CD14-positive monocyte (primary cell): ENCODE results near the gene LHPP. TPM values are rescaled to one million over a fixed set of nuclear protein-coding genes. Genes with fewer than 3 reads are reported as not detected.

Experiments used
- DNase-seq, 3 donors: peaks; one replicate each; pipeline ENCODE4 v3.0.0-alpha.2; 2011 to 2022
- H2AFZ ChIP-seq: 2 replicates; pipeline ENCODE4 v1.6.0; 2012; ENCODE audit warnings: mild to moderate bottlenecking, low read depth, low read length, inconsistent platforms; ENCODE audit not compliant: insufficient read depth, poor library complexity, severe bottlenecking
- H3K27ac ChIP-seq, 2 donors: 1 replicate in 1 of 2; 2 replicates in 1 of 2; pipeline ENCODE4 v1.5.1; 2012 to 2013; ENCODE audit warnings: low read length in 2 of 2, control low read depth in 1 of 2, inconsistent platforms in 1 of 2, low read depth in 1 of 2, mild to moderate bottlenecking in 1 of 2
- H3K27me3 ChIP-seq, 2 donors: one replicate each; pipeline versions ENCODE4 v1.6.0 to v1.6.1; 2011 to 2013; ENCODE audit warnings: low read length in 2 of 2; ENCODE audit not compliant: control insufficient read depth in 2 of 2, insufficient read depth in 2 of 2
- H3K36me3 ChIP-seq, 2 donors: replicated peaks in 1 of 2; 1 replicate in 1 of 2; 2 replicates in 1 of 2; pipeline versions ENCODE4 v1.5.1 to v1.6.1; 2012 to 2013; ENCODE audit warnings: low read length in 2 of 2, control low read depth in 1 of 2, inconsistent platforms in 1 of 2, mild to moderate bottlenecking in 1 of 2; ENCODE audit not compliant: insufficient read depth in 2 of 2, control insufficient read depth in 1 of 2
- H3K4me1 ChIP-seq, 2 donors: 1 replicate in 1 of 2; 2 replicates in 1 of 2; pipeline versions ENCODE4 v1.5.1 to v1.6.1; 2012 to 2013; ENCODE audit warnings: low read length in 2 of 2, control low read depth in 1 of 2, inconsistent platforms in 1 of 2, mild to moderate bottlenecking in 1 of 2, moderate library complexity in 1 of 2; ENCODE audit not compliant: insufficient read depth in 2 of 2, control insufficient read depth in 1 of 2
- H3K4me2 ChIP-seq: replicated peaks from 2 replicates; pipeline ENCODE3; 2012; ENCODE audit warnings: low read length, moderate library complexity, mild to moderate bottlenecking; ENCODE audit not compliant: poor library complexity, severe bottlenecking; ENCODE audit errors: extremely low read depth
- H3K4me3 ChIP-seq, 3 experiments: fragments of 200-600 bp in 1 of 3; sonication (generic) in 1 of 3; replicated peaks in 1 of 3; 1 replicate in 2 of 3; 2 replicates in 1 of 3; pipeline ENCODE4 v1.5.1; 2011 to 2013; ENCODE audit warnings: low read length in 3 of 3, mild to moderate bottlenecking in 3 of 3, control low read depth in 2 of 3, low read depth in 2 of 3, inconsistent platforms in 1 of 3, moderate library complexity in 1 of 3
- H3K79me2 ChIP-seq: 2 replicates; pipeline ENCODE4 v1.6.0; 2012; ENCODE audit warnings: mild to moderate bottlenecking, control low read depth, inconsistent platforms, low read length, moderate library complexity; ENCODE audit not compliant: insufficient read depth
- H3K9ac ChIP-seq: 2 replicates; pipeline ENCODE4 v1.6.0; 2017; ENCODE audit warnings: low read length, mild to moderate bottlenecking; ENCODE audit not compliant: insufficient read depth, poor library complexity, severe bottlenecking
- H3K9me3 ChIP-seq, 2 donors: replicated peaks in 1 of 2; 1 replicate in 1 of 2; 2 replicates in 1 of 2; pipeline versions ENCODE4 v1.5.1 to v1.6.1; 2012 to 2013; ENCODE audit warnings: low read length in 2 of 2, control low read depth in 1 of 2; ENCODE audit not compliant: control insufficient read depth in 1 of 2, insufficient read depth in 1 of 2
- H4K20me1 ChIP-seq: 2 replicates; pipeline ENCODE4 v1.6.0; 2012; ENCODE audit warnings: mild to moderate bottlenecking, low read length, control low read depth, moderate library complexity; ENCODE audit not compliant: insufficient read depth
- H3K27ac Mint-ChIP-seq, 7 donors: one replicate each; pipeline ENCODE4 v1.8.0; 2020; ENCODE audit warnings: mild to moderate bottlenecking in 7 of 7, mixed read lengths in 7 of 7, moderate library complexity in 6 of 7, inconsistent platforms in 2 of 7
- H3K27me3 Mint-ChIP-seq, 3 donors: one replicate each; pipeline ENCODE4 v1.8.0; 2021 to 2022; ENCODE audit warnings: low read depth in 3 of 3, mild to moderate bottlenecking in 3 of 3, mixed read lengths in 3 of 3, moderate library complexity in 3 of 3, inconsistent platforms in 1 of 3
- H3K36me3 Mint-ChIP-seq, 2 donors: one replicate each; pipeline ENCODE4 v1.8.0; 2020; ENCODE audit warnings: mixed read lengths in 2 of 2, inconsistent platforms in 1 of 2, mild to moderate bottlenecking in 1 of 2
- H3K4me1 Mint-ChIP-seq: one replicate; pipeline ENCODE4 v1.8.0; 2020; ENCODE audit warnings: mild to moderate bottlenecking, mixed read lengths
- H3K4me3 Mint-ChIP-seq, 2 donors: one replicate each; pipeline ENCODE4 v1.8.0; 2020; ENCODE audit warnings: mild to moderate bottlenecking in 2 of 2, mixed read lengths in 2 of 2, moderate library complexity in 1 of 2
- H3K9me3 Mint-ChIP-seq, 7 donors: one replicate each; pipeline ENCODE4 v1.8.0; 2020 to 2022; ENCODE audit warnings: mixed read lengths in 7 of 7, mild to moderate bottlenecking in 6 of 7, moderate library complexity in 6 of 7, inconsistent platforms in 2 of 7
- WGBS: methylation state at CpG from one replicate; pipeline ENCODE4 v1.1.5; 2013; ENCODE audit warnings: missing lambda C conversion rate; ENCODE audit not compliant: insufficient coverage; 5-methylcytosine and 5-hydroxymethylcytosine counted together
- intact Hi-C, 2 donors: fragments of 100-400 bp; cut with micrococcal nuclease; formaldehyde crosslinking; loops; one replicate each; pipeline versions ENCODE4 v1.15.0 to v1.15.1; 2023
- polyA plus RNA-seq, 3 donors: library from polyadenylated mRNA; depleted of rRNA in 1 of 3; unstranded in 2 of 3; stranded (reverse) in 1 of 3; fragments of 300-500 nt in 2 of 3; fragments of >200 nt in 1 of 3; fragmentation: Illumina TruSeq in 2 of 3; gene quantifications; 1 replicate in 2 of 3; 2 replicates in 1 of 3; pipeline ENCODE4 v1.2.3, GENCODE V29; 2012 to 2021
- TF ChIP-seq, protein P1 (sequence below): fragments of 200-600 bp; IDR thresholded peaks from one replicate; pipeline ENCODE4 v1.8.0; 2022; ENCODE audit warnings: antibody characterized with exemption, mild to moderate bottlenecking

LHPP gene
- polyA plus RNA-seq, 3 donors = 15.2 to 20.6 (median 19.5) TPM

- H3K4me1 ChIP-seq = peaks cover 8 to 11% of the 10 kb centered on the region in 2 donors
- H3K36me3 Mint-ChIP-seq = peaks cover 0 to 3% of the 10 kb centered on the region in 2 donors
- peaks cover 1 to 4% (median 3%) of the 10 kb centered on the region in 3 donors for H3K27me3 Mint-ChIP-seq
- DNase-seq = no peak
- WGBS = 12% methylated on average over 15 of the region's 15 CpGs
- H2AFZ ChIP-seq = no peak overlapping the region
- no peak overlapping the region for H3K27ac ChIP-seq
- no peaks in the 10 kb centered on the region for H3K79me2 ChIP-seq
- no peaks in the 10 kb centered on the region for H3K36me3 ChIP-seq
- peak overlapping the region; percentile 15 for H3K9ac ChIP-seq
- no peaks in the 10 kb centered on the region for H3K9me3 ChIP-seq
- peak overlapping the region; percentile 4 for H3K4me2 ChIP-seq
- peak overlapping the region in 1 of 3 experiments; percentile 20 for H3K4me3 ChIP-seq
- H4K20me1 ChIP-seq = no peaks in the 10 kb centered on the region
- peaks cover 0 to 6% (median 1%) of the 10 kb centered on the region in 7 donors for H3K9me3 Mint-ChIP-seq
- no peak overlapping the region for H3K27ac Mint-ChIP-seq
- TF ChIP-seq, protein P1, sequence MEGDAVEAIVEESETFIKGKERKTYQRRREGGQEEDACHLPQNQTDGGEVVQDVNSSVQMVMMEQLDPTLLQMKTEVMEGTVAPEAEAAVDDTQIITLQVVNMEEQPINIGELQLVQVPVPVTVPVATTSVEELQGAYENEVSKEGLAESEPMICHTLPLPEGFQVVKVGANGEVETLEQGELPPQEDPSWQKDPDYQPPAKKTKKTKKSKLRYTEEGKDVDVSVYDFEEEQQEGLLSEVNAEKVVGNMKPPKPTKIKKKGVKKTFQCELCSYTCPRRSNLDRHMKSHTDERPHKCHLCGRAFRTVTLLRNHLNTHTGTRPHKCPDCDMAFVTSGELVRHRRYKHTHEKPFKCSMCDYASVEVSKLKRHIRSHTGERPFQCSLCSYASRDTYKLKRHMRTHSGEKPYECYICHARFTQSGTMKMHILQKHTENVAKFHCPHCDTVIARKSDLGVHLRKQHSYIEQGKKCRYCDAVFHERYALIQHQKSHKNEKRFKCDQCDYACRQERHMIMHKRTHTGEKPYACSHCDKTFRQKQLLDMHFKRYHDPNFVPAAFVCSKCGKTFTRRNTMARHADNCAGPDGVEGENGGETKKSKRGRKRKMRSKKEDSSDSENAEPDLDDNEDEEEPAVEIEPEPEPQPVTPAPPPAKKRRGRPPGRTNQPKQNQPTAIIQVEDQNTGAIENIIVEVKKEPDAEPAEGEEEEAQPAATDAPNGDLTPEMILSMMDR = no peak
- intact Hi-C loops = no loop called here
- no peaks in the 10 kb centered on the region for H3K27me3 ChIP-seq
- peaks cover 21% of the 10 kb centered on the region for H3K4me1 Mint-ChIP-seq
- peak overlapping the region in 1 of 2 donors; percentile 48 for H3K4me3 Mint-ChIP-seq
These were observed 127.3 kb downstream of the LHPP start for GRCh38 chr10:124588736-124589490.

DNA sequence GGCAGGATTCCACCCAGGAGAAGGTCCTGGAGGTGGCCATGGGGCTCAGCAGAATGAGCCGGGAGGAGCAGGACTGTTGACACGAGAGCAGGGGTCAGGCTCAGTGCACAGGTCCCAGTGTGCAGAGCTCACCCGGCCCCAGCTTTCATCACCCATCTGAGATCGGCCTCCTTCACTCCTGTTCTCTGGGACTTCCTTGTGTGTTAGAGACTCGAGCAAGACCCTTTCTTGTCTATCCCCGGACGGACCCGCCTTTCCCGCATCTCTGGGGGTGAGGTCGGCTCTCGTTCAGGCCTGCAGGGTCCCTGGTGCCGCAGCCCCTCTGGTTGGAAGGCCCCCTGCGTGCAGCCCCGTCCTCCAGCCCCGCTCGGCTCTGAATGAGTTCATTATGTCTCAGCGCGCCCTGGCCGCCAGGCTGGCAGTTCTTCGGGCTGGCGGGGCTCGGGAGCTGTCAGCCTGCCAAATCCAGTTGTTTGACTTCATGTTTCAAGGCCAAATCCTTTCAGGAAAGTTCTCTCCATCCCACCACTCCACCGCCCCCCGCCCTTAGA lies 127.9 kb downstream of the LHPP start:
- Mint-ChIP-seq H3K27me3 (peaks cover 1 to 4% (median 3%) of the 10 kb centered on the region in 3 donors), H3K36me3 (peaks cover 0 to 3% of the 10 kb centered on the region in 2 donors), H3K4me1 (peaks cover 21% of the 10 kb centered on the region), H3K27ac (no peak overlapping the region), H3K4me3 (no peak overlapping the region), H3K9me3 (peaks cover 0 to 8% (median 1%) of the 10 kb centered on the region in 7 donors)
- Histone ChIP-seq H2AFZ (no peak overlapping the region), H3K4me1 (peaks cover 8 to 11% of the 10 kb centered on the region in 2 donors), H3K4me2 (no peak overlapping the region), H3K9ac (no peak overlapping the region), H3K27me3 (no peaks in the 10 kb centered on the region), H3K4me3 (no peak overlapping the region), H3K27ac (no peak overlapping the region), H3K79me2 (no peaks in the 10 kb centered on the region), H4K20me1 (no peaks in the 10 kb centered on the region), H3K9me3 (no peaks in the 10 kb centered on the region), H3K36me3 (no peaks in the 10 kb centered on the region)
- TF ChIP-seq, protein P1 = no peak
- intact Hi-C loops = no loop called here
- 97% methylated on average over 23 of the region's 24 CpGs for WGBS
- no peak for DNase-seq
